HCT116 (cell line): ENCODE measurements around the gene PRKN.

ENCODE experiments used
- ATF3 ChIP-seq: IDR thresholded peaks from 2 replicates; pipeline ENCODE4 v1.6.1; 2012
- EGR1 ChIP-seq: IDR thresholded peaks from 2 replicates; pipeline ENCODE4 v1.6.1; 2012; ENCODE audit warnings: low read depth
- EZH2 ChIP-seq: fragments of 200-600 bp; sonication (generic); IDR thresholded peaks from 2 replicates; pipeline ENCODE4 v1.6.1; 2017; ENCODE audit warnings: antibody characterized with exemption, mixed run types
- EZH2phosphoT487 ChIP-seq: fragments of 200-600 bp; IDR thresholded peaks from 2 replicates; pipeline ENCODE4 v1.6.1; 2018; ENCODE audit warnings: antibody characterized with exemption, borderline replicate concordance
- POLR2A ChIP-seq: IDR thresholded peaks from 2 replicates; pipeline ENCODE4 v1.7.0; 2011; ENCODE audit warnings: borderline replicate concordance; ENCODE audit not compliant: insufficient read depth, insufficient read length; ENCODE audit errors: extremely low read depth
- POLR2AphosphoS5 ChIP-seq: IDR thresholded peaks from 2 replicates; pipeline ENCODE4 v1.6.1; 2011; ENCODE audit warnings: mild to moderate bottlenecking, low read depth, low read length, moderate library complexity
- SP1 ChIP-seq: IDR thresholded peaks from 2 replicates; pipeline ENCODE4 v1.6.1; 2012; ENCODE audit warnings: low read depth
- SRF ChIP-seq: IDR thresholded peaks from 2 replicates; pipeline ENCODE4 v1.6.1; 2012; ENCODE audit warnings: low read depth
- YY1 ChIP-seq: IDR thresholded peaks from 2 replicates; pipeline ENCODE4 v1.6.1; 2011; ENCODE audit warnings: low read length, low read depth, moderate library complexity, mild to moderate bottlenecking; ENCODE audit not compliant: insufficient replicate concordance; ENCODE audit errors: extremely low read depth
- TF ChIP-seq, protein P1 (sequence below), 3 experiments: fragments of 200-600 bp in 1 of 3; sonication (generic) in 1 of 3; IDR thresholded peaks in 2 of 3; conservative IDR thresholded peaks in 1 of 3; 2 replicates each; pipeline ENCODE4 v1.5.1; 2012 to 2017; ENCODE audit warnings: low read depth in 2 of 3, low read length in 2 of 3, antibody characterized with exemption in 1 of 3, borderline replicate concordance in 1 of 3, control low read depth in 1 of 3, mild to moderate bottlenecking in 1 of 3, mixed read lengths in 1 of 3, mixed run types in 1 of 3, moderate library complexity in 1 of 3; ENCODE audit not compliant: insufficient read depth in 1 of 3
- TF ChIP-seq, protein P2 (sequence below): IDR thresholded peaks from 2 replicates; pipeline ENCODE4 v1.6.1; 2011; ENCODE audit warnings: mild to moderate bottlenecking, low read length, moderate library complexity; ENCODE audit not compliant: insufficient replicate concordance; ENCODE audit errors: extremely low read depth
- TF ChIP-seq, protein P3 (sequence below): IDR thresholded peaks from 2 replicates; pipeline ENCODE4 v1.6.1; 2012; ENCODE audit warnings: low read depth

DNA sequence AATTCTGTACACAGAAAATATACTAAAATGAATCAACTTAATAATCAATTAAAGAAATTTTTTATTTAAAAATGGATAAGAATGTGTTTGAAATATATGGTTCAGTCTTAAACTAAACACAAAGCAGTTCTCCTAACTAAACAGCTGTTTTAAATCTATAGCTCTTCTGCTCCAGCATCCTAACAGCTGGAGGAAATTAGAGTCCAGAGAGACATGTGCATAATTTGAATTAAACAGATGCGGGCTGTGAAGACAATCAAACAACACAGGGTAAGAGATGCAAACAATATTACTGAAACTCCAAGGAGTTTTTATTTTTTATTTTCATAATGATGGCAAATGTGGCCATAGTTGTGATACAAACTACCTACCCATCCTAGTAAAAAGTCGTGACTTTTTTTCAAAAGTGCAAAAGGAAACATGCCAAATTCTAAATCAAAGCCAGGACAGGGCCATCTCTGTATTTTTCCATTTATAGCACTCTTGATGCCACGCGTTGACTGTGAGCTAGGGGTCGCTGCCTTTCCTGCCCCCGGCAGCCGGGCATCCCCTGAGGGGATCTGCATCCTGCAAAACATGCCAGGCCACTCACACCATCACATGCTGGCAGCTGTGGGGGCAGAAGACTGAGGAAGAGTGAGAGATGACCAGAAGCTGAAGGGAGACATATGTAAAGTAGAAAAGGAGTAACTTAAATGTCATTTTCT, 310.6 kb downstream of the PRKN start:
- no peak for TF ChIP-seq POLR2AphosphoS5
- no peak for TF ChIP-seq EZH2
- no peak for TF ChIP-seq POLR2A
- TF ChIP-seq, protein P1, sequence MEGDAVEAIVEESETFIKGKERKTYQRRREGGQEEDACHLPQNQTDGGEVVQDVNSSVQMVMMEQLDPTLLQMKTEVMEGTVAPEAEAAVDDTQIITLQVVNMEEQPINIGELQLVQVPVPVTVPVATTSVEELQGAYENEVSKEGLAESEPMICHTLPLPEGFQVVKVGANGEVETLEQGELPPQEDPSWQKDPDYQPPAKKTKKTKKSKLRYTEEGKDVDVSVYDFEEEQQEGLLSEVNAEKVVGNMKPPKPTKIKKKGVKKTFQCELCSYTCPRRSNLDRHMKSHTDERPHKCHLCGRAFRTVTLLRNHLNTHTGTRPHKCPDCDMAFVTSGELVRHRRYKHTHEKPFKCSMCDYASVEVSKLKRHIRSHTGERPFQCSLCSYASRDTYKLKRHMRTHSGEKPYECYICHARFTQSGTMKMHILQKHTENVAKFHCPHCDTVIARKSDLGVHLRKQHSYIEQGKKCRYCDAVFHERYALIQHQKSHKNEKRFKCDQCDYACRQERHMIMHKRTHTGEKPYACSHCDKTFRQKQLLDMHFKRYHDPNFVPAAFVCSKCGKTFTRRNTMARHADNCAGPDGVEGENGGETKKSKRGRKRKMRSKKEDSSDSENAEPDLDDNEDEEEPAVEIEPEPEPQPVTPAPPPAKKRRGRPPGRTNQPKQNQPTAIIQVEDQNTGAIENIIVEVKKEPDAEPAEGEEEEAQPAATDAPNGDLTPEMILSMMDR (IDR thresholded peaks at IDR 0.05 in 2 of 3, conservative IDR thresholded peaks at IDR 0.05 in 1 of 3; ENCODE audit: borderline replicate concordance in 1 of 3, insufficient read depth in 1 of 3, low read depth in 2 of 3, low read length in 2 of 3), result peak in 2 of 3 experiments; percentile 8 to 23; a peak in 2 of 6 replicates
- TF ChIP-seq SRF, result no peak
- TF ChIP-seq SP1, result no peak
- TF ChIP-seq, protein P2, sequence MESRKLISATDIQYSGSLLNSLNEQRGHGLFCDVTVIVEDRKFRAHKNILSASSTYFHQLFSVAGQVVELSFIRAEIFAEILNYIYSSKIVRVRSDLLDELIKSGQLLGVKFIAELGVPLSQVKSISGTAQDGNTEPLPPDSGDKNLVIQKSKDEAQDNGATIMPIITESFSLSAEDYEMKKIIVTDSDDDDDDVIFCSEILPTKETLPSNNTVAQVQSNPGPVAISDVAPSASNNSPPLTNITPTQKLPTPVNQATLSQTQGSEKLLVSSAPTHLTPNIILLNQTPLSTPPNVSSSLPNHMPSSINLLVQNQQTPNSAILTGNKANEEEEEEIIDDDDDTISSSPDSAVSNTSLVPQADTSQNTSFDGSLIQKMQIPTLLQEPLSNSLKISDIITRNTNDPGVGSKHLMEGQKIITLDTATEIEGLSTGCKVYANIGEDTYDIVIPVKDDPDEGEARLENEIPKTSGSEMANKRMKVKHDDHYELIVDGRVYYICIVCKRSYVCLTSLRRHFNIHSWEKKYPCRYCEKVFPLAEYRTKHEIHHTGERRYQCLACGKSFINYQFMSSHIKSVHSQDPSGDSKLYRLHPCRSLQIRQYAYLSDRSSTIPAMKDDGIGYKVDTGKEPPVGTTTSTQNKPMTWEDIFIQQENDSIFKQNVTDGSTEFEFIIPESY, result no peak
- TF ChIP-seq EZH2phosphoT487, result no peak
- TF ChIP-seq YY1, result no peak
- no peak for TF ChIP-seq EGR1
- TF ChIP-seq, protein P3, sequence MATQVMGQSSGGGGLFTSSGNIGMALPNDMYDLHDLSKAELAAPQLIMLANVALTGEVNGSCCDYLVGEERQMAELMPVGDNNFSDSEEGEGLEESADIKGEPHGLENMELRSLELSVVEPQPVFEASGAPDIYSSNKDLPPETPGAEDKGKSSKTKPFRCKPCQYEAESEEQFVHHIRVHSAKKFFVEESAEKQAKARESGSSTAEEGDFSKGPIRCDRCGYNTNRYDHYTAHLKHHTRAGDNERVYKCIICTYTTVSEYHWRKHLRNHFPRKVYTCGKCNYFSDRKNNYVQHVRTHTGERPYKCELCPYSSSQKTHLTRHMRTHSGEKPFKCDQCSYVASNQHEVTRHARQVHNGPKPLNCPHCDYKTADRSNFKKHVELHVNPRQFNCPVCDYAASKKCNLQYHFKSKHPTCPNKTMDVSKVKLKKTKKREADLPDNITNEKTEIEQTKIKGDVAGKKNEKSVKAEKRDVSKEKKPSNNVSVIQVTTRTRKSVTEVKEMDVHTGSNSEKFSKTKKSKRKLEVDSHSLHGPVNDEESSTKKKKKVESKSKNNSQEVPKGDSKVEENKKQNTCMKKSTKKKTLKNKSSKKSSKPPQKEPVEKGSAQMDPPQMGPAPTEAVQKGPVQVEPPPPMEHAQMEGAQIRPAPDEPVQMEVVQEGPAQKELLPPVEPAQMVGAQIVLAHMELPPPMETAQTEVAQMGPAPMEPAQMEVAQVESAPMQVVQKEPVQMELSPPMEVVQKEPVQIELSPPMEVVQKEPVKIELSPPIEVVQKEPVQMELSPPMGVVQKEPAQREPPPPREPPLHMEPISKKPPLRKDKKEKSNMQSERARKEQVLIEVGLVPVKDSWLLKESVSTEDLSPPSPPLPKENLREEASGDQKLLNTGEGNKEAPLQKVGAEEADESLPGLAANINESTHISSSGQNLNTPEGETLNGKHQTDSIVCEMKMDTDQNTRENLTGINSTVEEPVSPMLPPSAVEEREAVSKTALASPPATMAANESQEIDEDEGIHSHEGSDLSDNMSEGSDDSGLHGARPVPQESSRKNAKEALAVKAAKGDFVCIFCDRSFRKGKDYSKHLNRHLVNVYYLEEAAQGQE, result no peak
- TF ChIP-seq ATF3, result no peak
